Upper lobe of left lung (tissue), 6 donors: ENCODE data around the gene SLC1A2. TPM values are rescaled to one million over a fixed set of nuclear protein-coding genes. Genes with fewer than 3 reads are reported as not detected.

Experiments used
- ATAC-seq, 2 donors: fragments of 200-7000 bp; cut with Tn5 transposase; one replicate each; pipeline ENCODE4 v1.9.1; 2022; ENCODE audit warnings: mild to moderate bottlenecking in 2 of 2, moderate library complexity in 2 of 2; ENCODE audit not compliant: low FRiP score in 2 of 2
- DNase-seq, 2 donors: peaks; one replicate each; pipeline ENCODE4 v3.0.0-alpha.2; 2019 to 2020
- H3K27ac ChIP-seq, 4 donors: fragments of 200-600 bp; sonication (generic); one replicate each; pipeline ENCODE4 v1.5.1; 2016 to 2019
- H3K27me3 ChIP-seq, 4 donors: fragments of 200-600 bp; sonication (generic); one replicate each; pipeline ENCODE4 v1.5.1; 2017 to 2019
- H3K36me3 ChIP-seq, 4 donors: fragments of 200-600 bp; sonication (generic); one replicate each; pipeline ENCODE4 v1.5.1; 2016 to 2019
- H3K4me1 ChIP-seq, 4 donors: fragments of 200-600 bp; sonication (generic); one replicate each; pipeline ENCODE4 v1.5.1; 2018 to 2019
- H3K4me3 ChIP-seq, 4 donors: fragments of 200-600 bp; sonication (generic); one replicate each; pipeline ENCODE4 v1.5.1; 2017 to 2019; ENCODE audit warnings: mild to moderate bottlenecking in 2 of 4, moderate library complexity in 1 of 4
- H3K9me3 ChIP-seq, 4 donors: fragments of 200-600 bp; sonication (generic); one replicate each; pipeline ENCODE4 v1.5.1; 2018 to 2019
- EP300 ChIP-seq, 4 donors: sonication (generic); formaldehyde crosslinking; IDR thresholded peaks; one replicate each; pipeline ENCODE4 v1.5.1; 2017; ENCODE audit warnings: antibody characterized with exemption in 4 of 4, control low read depth in 2 of 4
- POLR2A ChIP-seq, 4 donors: fragments of 450-650 bp; IDR thresholded peaks; one replicate each; pipeline ENCODE4 v1.5.1; 2016 to 2017; ENCODE audit warnings: antibody characterized with exemption in 4 of 4, mild to moderate bottlenecking in 2 of 4
- POLR2AphosphoS5 ChIP-seq, 2 donors: sonication (generic); formaldehyde crosslinking; IDR thresholded peaks; one replicate each; pipeline ENCODE4 v1.5.1; 2017; ENCODE audit warnings: antibody characterized with exemption in 2 of 2
- WGBS, 2 donors: methylation state at CpG; one replicate each; pipeline ENCODE4 v1.1.5; 2017 to 2018; 5-methylcytosine and 5-hydroxymethylcytosine counted together
- total RNA-seq, 6 donors: library from RNA; depleted of rRNA in 4 of 6; stranded (reverse); fragments of >200 nt in 4 of 6; gene quantifications; one replicate each; pipeline versions ENCODE4 v1.1.0 to v1.2.1, GENCODE V29; 2016 to 2021
- TF ChIP-seq, protein P1 (sequence below), 6 experiments: fragments of 450-650 bp in 4 of 6; fragments of 200-600 bp in 2 of 6; sonication (generic) in 2 of 6; IDR thresholded peaks; one replicate each; pipeline ENCODE4 v1.5.1; 2016 to 2019; ENCODE audit warnings: antibody characterized with exemption in 6 of 6
- donor health status: DM: no; HTN: no; CAD: no; lungs with moderate emphysema.
- donor health status: DM: no; HTN: yes; CAD: no; lungs with severe emphysema.

The SLC1A2 gene
- total RNA-seq, 6 donors from 2014 or later = 1.5 to 3.1 (median 2.0) TPM

DNA sequence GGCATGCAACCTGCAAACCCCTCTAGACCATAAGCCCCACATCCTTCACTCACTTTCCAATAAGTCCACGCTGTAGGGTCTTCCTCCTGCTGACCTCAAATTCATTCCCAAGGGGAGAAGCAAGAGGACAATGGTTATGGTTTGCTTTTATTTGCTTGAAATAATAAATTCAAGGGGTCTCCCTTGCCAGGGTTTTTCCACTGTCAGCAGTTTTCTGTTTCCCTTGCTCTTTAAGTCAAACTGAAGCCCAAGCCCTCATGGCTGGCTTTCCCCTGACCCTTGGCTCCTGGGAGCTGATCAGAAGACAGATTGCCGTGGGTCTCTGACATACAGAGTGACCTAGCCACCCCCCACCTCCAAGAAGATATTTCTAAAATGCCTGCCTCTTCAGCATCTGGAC lies 3.9 kb downstream of the SLC1A2 start:
- TF ChIP-seq POLR2AphosphoS5 (IDR thresholded peaks at IDR 0.05) = no peak
- TF ChIP-seq POLR2A (IDR thresholded peaks at IDR 0.05) = no peak
- TF ChIP-seq EP300 (IDR thresholded peaks at IDR 0.05) = no peak
- TF ChIP-seq, protein P1, sequence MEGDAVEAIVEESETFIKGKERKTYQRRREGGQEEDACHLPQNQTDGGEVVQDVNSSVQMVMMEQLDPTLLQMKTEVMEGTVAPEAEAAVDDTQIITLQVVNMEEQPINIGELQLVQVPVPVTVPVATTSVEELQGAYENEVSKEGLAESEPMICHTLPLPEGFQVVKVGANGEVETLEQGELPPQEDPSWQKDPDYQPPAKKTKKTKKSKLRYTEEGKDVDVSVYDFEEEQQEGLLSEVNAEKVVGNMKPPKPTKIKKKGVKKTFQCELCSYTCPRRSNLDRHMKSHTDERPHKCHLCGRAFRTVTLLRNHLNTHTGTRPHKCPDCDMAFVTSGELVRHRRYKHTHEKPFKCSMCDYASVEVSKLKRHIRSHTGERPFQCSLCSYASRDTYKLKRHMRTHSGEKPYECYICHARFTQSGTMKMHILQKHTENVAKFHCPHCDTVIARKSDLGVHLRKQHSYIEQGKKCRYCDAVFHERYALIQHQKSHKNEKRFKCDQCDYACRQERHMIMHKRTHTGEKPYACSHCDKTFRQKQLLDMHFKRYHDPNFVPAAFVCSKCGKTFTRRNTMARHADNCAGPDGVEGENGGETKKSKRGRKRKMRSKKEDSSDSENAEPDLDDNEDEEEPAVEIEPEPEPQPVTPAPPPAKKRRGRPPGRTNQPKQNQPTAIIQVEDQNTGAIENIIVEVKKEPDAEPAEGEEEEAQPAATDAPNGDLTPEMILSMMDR (IDR thresholded peaks at IDR 0.05) = no peak
- H3K27me3 ChIP-seq = peaks cover 0 to 22% (median 13%) of the 10 kb centered on the region in 4 donors

DNA sequence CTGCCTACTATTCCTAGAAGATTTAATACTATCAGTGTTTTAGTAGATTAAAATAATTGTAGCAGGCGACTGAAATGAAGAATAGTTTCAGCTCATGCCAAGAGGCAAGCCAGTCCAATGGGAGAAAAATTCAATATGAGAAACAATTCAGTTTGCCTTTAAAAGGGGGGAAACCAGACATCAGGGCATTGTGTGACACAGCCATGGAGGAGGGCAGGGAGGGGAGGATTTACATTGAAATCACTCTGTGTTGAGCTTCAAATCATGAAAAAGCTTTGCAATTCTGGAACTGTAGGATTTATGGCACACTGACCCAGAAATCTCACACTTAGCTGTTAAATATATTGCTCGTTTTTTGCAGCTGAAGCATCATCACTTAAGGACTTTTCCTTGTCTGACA lies 4.6 kb downstream of the SLC1A2 start:
- Histone ChIP-seq H3K36me3 (no peaks in the 10 kb centered on the region), H3K27me3 (peaks cover 0 to 20% (median 10%) of the 10 kb centered on the region in 4 donors), H3K4me3 (no peak overlapping the region), H3K4me1 (peaks cover 16 to 18% (median 17%) of the 10 kb centered on the region in 4 donors), H3K9me3 (no peaks in the 10 kb centered on the region), H3K27ac (no peak overlapping the region)
- WGBS, 2 donors = 50 to 52% methylated on average over 2 of the region's 2 CpGs
- TF ChIP-seq POLR2A (IDR thresholded peaks at IDR 0.05) (no peak), POLR2AphosphoS5 (IDR thresholded peaks at IDR 0.05) (no peak), EP300 (IDR thresholded peaks at IDR 0.05) (no peak)
- TF ChIP-seq, protein P1 (IDR thresholded peaks at IDR 0.05) = no peak
- no peak for DNase-seq
- ATAC-seq = no peak

More for the DNA sequence above, 3.9 kb downstream of the SLC1A2 start:
- H3K4me1 ChIP-seq = peaks cover 18 to 25% (median 23%) of the 10 kb centered on the region in 4 donors
- no peak overlapping the region for H3K27ac ChIP-seq
- no peak for DNase-seq
- no peak overlapping the region for H3K4me3 ChIP-seq
- H3K36me3 ChIP-seq = no peaks in the 10 kb centered on the region
- no peak for ATAC-seq
- no peaks in the 10 kb centered on the region for H3K9me3 ChIP-seq
- 69 to 76% methylated on average over 2 of the region's 2 CpGs for WGBS, 2 donors

DNA sequence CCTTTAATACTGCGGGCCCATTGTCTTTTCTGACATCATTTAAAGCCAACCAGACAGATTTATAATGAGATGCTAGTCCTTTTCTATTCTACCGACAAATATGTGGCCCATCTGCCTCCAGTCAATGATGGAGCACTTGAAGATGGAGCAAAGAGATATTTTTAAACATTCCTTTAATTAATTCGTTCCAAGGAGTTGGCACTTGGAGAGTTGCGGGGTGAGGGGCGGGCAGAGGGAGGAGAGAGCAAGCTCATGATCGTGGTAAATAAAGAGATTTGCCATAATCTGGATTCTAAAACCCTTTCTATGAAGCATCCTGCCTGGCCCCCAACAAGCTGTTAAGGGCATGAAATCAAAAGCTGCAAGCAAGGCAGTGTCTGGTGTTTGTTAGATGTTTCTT lies 5.0 kb downstream of the SLC1A2 start:
- Histone ChIP-seq H3K4me1 (peaks cover 11 to 14% (median 13%) of the 10 kb centered on the region in 4 donors), H3K27ac (no peak overlapping the region), H3K27me3 (peaks cover 0 to 16% (median 8%) of the 10 kb centered on the region in 4 donors), H3K9me3 (no peaks in the 10 kb centered on the region), H3K36me3 (no peaks in the 10 kb centered on the region), H3K4me3 (no peak overlapping the region)
- DNase-seq (no peak), ATAC-seq (no peak)
- no peak for TF ChIP-seq POLR2AphosphoS5 (IDR thresholded peaks at IDR 0.05)
- TF ChIP-seq, protein P1 (IDR thresholded peaks at IDR 0.05) = no peak
- no peak for TF ChIP-seq EP300 (IDR thresholded peaks at IDR 0.05)
- no peak for TF ChIP-seq POLR2A (IDR thresholded peaks at IDR 0.05)
- WGBS, 2 donors = 65 to 76% methylated on average over 6 of the region's 6 CpGs

DNA sequence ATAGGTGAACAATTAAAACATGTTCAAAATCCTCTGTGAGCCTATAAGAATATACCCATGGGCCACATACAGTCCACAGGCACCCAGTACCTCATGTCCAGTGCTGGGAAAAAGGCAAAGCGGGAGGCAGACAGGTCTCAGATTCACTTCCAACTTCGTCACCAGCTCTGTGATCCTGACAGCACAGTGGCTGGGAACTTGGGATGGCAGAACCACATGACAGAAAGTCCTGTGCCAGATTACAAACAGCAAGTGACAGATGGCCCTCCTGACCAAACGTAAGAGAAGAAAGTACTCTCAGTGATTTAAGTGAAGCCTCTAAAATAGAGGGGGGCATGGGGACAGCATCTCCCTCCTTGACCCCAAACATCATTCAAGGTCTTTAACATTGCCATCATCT lies 5.8 kb downstream of the SLC1A2 start:
- H3K4me3 ChIP-seq = no peak overlapping the region
- H3K9me3 ChIP-seq = no peaks in the 10 kb centered on the region
- ATAC-seq = no peak
- H3K4me1 ChIP-seq = peaks cover 4 to 6% (median 6%) of the 10 kb centered on the region in 4 donors
- TF ChIP-seq POLR2A (IDR thresholded peaks at IDR 0.05) (no peak), POLR2AphosphoS5 (IDR thresholded peaks at IDR 0.05) (no peak), EP300 (IDR thresholded peaks at IDR 0.05) (no peak)
- TF ChIP-seq, protein P1 (IDR thresholded peaks at IDR 0.05) = no peak
- DNase-seq = no peak
- 82 to 83% methylated on average over 3 of the region's 3 CpGs for WGBS, 2 donors
- H3K27ac ChIP-seq = no peak overlapping the region
- H3K27me3 ChIP-seq = peaks cover 0 to 9% (median 2%) of the 10 kb centered on the region in 4 donors
- H3K36me3 ChIP-seq = no peaks in the 10 kb centered on the region

DNA sequence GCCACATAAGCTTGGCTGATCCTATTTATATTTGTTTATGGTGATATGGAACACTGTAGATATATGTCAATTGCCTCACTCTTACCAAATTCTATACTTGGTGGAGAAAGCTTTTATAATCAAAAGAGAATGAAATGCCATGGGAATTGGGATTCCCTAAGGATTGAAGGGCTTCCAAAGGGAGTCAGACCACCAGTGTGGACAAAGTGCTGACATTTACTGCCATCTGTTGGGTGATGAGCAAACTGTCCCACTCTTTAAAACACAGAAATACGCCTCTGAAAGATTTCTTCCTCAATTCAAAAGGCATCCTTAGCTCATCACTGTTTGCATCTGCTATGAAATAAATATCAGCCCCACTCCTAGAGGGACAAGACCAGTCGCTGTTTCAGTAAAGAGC lies 7.1 kb downstream of the SLC1A2 start:
- H3K4me1 ChIP-seq = no peaks in the 10 kb centered on the region
- no peaks in the 10 kb centered on the region for H3K9me3 ChIP-seq
- WGBS, 2 donors = 64 to 78% methylated on average over 2 of the region's 2 CpGs
- TF ChIP-seq POLR2AphosphoS5 (IDR thresholded peaks at IDR 0.05) (no peak), POLR2A (IDR thresholded peaks at IDR 0.05) (no peak), EP300 (IDR thresholded peaks at IDR 0.05) (no peak)
- TF ChIP-seq, protein P1 (IDR thresholded peaks at IDR 0.05) = peak in 3 of 6 experiments; percentile 17 to 22 (median 21)
- no peaks in the 10 kb centered on the region for H3K36me3 ChIP-seq
- no peak overlapping the region for H3K4me3 ChIP-seq
- ATAC-seq = no peak
- H3K27ac ChIP-seq = no peak overlapping the region
- H3K27me3 ChIP-seq = no peaks in the 10 kb centered on the region
- DNase-seq = no peak
